OCI-LY7 (cell line): Measurements from ENCODE around the gene LTBP4. TPM values are rescaled to one million over a fixed set of nuclear protein-coding genes. Genes with fewer than 3 reads are reported as not detected.

Experiments
- BruUV-seq: library from RNA; stranded (reverse); fragments of 400-500 nt; replicated peaks from 2 replicates; lab custom pipeline; 2021; lab: Mats Ljungman, UMichigan
- CTCF ChIA-PET: fragments of 300-600 bp; sonication (Branson Sonifier 250); formaldehyde crosslinking; loops from one replicate; lab custom pipeline; 2022; ENCODE audit warnings: antibody characterized with exemption; ENCODE audit not compliant: unreplicated experiment; lab: Charles Lee
- POLR2A ChIA-PET: fragments of 300-600 bp; sonication (Branson Sonifier 250); formaldehyde crosslinking; loops from one replicate; lab custom pipeline; 2022; ENCODE audit warnings: antibody characterized with exemption; lab: Charles Lee
- DNase-seq: peaks from one replicate; pipeline ENCODE4 v3.0.0-alpha.2; 2015; ENCODE audit warnings: low spot score
- H2AFZ ChIP-seq: fragments of 200-600 bp; sonication (generic), shearing (Covaris generic); 2 replicates; pipeline ENCODE4 v1.6.1; 2014; ENCODE audit warnings: mild to moderate bottlenecking, antibody characterized with exemption, low read length, moderate library complexity
- H3K27ac ChIP-seq: fragments of 200-600 bp; sonication (generic); 2 replicates; pipeline ENCODE4 v1.5.1; 2014; ENCODE audit warnings: mixed run types, low read depth, mild to moderate bottlenecking, moderate library complexity, low read length, inconsistent platforms; ENCODE audit not compliant: poor library complexity, severe bottlenecking
- H3K36me3 ChIP-seq: fragments of 200-600 bp; sonication (generic); 2 replicates; pipeline ENCODE4 v1.6.1; 2014; ENCODE audit warnings: mild to moderate bottlenecking, antibody characterized with exemption, low read length, moderate library complexity, mixed read lengths; ENCODE audit not compliant: insufficient read depth
- H3K4me1 ChIP-seq: fragments of 200-600 bp; sonication (generic); 2 replicates; pipeline ENCODE4 v1.5.1; 2014; ENCODE audit warnings: mild to moderate bottlenecking, low read length; ENCODE audit not compliant: insufficient read depth, poor library complexity, severe bottlenecking
- H3K4me2 ChIP-seq: fragments of 200-600 bp; sonication (generic); 2 replicates; pipeline ENCODE4 v1.6.1; 2014; ENCODE audit warnings: mild to moderate bottlenecking, low read length
- H3K4me3 ChIP-seq: fragments of 200-600 bp; sonication (generic); 2 replicates; pipeline ENCODE4 v1.5.1; 2014; ENCODE audit warnings: mild to moderate bottlenecking, low read depth, low read length; ENCODE audit not compliant: poor library complexity, severe bottlenecking
- H3K79me2 ChIP-seq: fragments of 200-600 bp; sonication (generic); 2 replicates; pipeline ENCODE4 v1.6.1; 2016; ENCODE audit warnings: low read depth, mild to moderate bottlenecking, low read length, moderate library complexity, mixed read lengths; ENCODE audit not compliant: insufficient read depth
- H3K9me2 ChIP-seq: fragments of 200-600 bp; sonication (generic); 2 replicates; pipeline ENCODE4 v1.6.1; 2016; ENCODE audit warnings: mild to moderate bottlenecking, low read length, mixed read lengths; ENCODE audit not compliant: insufficient read depth
- H3K9me3 ChIP-seq: fragments of 200-600 bp; sonication (generic); 2 replicates; pipeline ENCODE4 v1.6.1; 2014; ENCODE audit warnings: mild to moderate bottlenecking, mixed run types, low read length, mixed read lengths
- H4K20me1 ChIP-seq: fragments of 200-600 bp; sonication (generic); 2 replicates; pipeline ENCODE4 v1.6.1; 2014; ENCODE audit warnings: mild to moderate bottlenecking, antibody characterized with exemption, low read length, moderate library complexity, mixed read lengths; ENCODE audit not compliant: insufficient read depth
- EZH2phosphoT487 ChIP-seq: fragments of 200-600 bp; sonication (generic); IDR thresholded peaks from 2 replicates; pipeline ENCODE4 v1.6.1; 2018; ENCODE audit warnings: low read depth, borderline replicate concordance, mild to moderate bottlenecking, mixed run types, antibody characterized with exemption, low read length, moderate library complexity, mixed read lengths
- intact Hi-C: fragments of 100-400 bp; cut with micrococcal nuclease; formaldehyde crosslinking; loops from one replicate; pipeline ENCODE4 v1.10.0; 2022; ENCODE audit not compliant: unreplicated experiment
- total RNA-seq, 2 experiments: library from RNA; depleted of rRNA in 1 of 2; stranded (reverse); fragments of >200 nt in 1 of 2; shearing (Covaris generic) in 1 of 2; gene quantifications; 2 replicates each; pipeline ENCODE4 v1.2.3, GENCODE V29; 2014 to 2022
- TF ChIP-seq, protein P1 (sequence below): fragments of 200-600 bp; sonication (generic); conservative IDR thresholded peaks from 2 replicates; pipeline ENCODE4 v1.5.1; 2014; ENCODE audit warnings: mild to moderate bottlenecking, antibody characterized with exemption, low read length, moderate library complexity, mixed read lengths

Gene LTBP4
- total RNA-seq, 2 experiments from 2014 or later, result 44.5 to 108 TPM

DNA sequence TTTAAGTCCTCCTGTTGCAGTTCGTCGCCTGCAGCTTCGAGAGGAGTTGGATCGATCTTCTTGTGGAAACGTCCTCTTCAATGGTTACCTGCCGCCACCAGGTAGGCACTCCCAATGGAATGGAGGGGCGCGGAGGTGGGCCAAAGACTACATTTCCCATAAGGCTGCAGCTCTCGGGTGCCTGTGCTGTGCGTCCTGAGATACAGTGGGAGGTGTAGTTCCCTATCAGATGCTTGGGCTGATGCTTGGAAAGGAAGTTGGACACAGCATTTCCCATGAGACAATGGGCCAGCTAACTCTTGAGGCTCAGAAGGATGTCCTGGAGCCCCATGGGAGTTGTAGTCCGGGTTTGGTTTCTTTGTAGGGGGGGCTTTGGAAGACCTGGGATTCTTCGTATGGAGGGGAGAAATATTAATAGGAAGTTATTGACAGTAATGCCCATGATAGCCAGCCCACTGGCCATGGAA, 22.7 kb upstream of the LTBP4 start:
- Histone ChIP-seq H3K4me1 (peaks cover 19% of the 10 kb centered on the region), H4K20me1 (no peaks in the 10 kb centered on the region), H3K36me3 (peaks cover 25% of the 10 kb centered on the region), H3K79me2 (peaks cover 4% of the 10 kb centered on the region; the same call in 1 of the 2 replicates), H3K9me2 (no peaks in the 10 kb centered on the region), H3K4me3 (no peak overlapping the region), H3K9me3 (no peaks in the 10 kb centered on the region), H3K4me2 (peak overlapping the region; percentile 82; the same call in 1 of the 2 replicates), H2AFZ (no peak overlapping the region), H3K27ac (no peak overlapping the region)
- peak; percentile 34 for DNase-seq
- BruUV-seq, result no TSS peak
- ChIA-PET POLR2A (no interaction called here), CTCF (interaction anchor here (0.5 kb wide), 1 partner anchor 8 kb away, joined by 3 read pairs; no protein-coding TSS in a partner anchor)
- intact Hi-C loops, result no loop called here
- no peak for TF ChIP-seq EZH2phosphoT487
- TF ChIP-seq, protein P1, sequence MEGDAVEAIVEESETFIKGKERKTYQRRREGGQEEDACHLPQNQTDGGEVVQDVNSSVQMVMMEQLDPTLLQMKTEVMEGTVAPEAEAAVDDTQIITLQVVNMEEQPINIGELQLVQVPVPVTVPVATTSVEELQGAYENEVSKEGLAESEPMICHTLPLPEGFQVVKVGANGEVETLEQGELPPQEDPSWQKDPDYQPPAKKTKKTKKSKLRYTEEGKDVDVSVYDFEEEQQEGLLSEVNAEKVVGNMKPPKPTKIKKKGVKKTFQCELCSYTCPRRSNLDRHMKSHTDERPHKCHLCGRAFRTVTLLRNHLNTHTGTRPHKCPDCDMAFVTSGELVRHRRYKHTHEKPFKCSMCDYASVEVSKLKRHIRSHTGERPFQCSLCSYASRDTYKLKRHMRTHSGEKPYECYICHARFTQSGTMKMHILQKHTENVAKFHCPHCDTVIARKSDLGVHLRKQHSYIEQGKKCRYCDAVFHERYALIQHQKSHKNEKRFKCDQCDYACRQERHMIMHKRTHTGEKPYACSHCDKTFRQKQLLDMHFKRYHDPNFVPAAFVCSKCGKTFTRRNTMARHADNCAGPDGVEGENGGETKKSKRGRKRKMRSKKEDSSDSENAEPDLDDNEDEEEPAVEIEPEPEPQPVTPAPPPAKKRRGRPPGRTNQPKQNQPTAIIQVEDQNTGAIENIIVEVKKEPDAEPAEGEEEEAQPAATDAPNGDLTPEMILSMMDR, result no peak

DNA sequence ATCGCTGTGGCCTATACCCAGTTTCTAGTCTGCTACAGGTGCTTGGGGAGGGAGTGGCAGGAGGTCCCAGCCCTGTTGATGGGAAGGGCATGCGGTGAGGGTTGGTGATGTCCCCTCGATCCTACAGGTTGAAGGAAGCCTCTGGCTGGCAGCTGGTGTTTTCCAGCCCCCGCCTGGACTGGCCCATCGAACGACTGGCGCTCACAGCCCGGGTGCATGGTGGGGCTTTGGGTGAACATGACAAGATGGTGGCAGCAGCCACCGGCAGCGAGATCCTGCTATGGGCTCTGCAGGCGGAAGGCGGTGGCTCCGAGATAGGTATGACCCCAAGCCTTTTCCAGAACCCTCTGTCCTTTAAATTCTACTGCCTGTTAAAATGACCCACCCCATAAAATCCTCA, 20.6 kb upstream of the LTBP4 start:
- ChIA-PET POLR2A (no interaction called here), CTCF (no interaction called here)
- H3K9me2 ChIP-seq, result no peaks in the 10 kb centered on the region
- intact Hi-C loops, result no loop called here
- H3K4me1 ChIP-seq, result peaks cover 19% of the 10 kb centered on the region
- H4K20me1 ChIP-seq, result no peaks in the 10 kb centered on the region
- no peak overlapping the region for H3K4me3 ChIP-seq
- BruUV-seq, result no TSS peak
- no peak overlapping the region for H3K4me2 ChIP-seq
- H3K79me2 ChIP-seq, result peaks cover 4% of the 10 kb centered on the region; the same call in 1 of the 2 replicates
- H3K27ac ChIP-seq, result no peak overlapping the region
- no peak for DNase-seq
- no peak overlapping the region for H2AFZ ChIP-seq
- peaks cover 25% of the 10 kb centered on the region for H3K36me3 ChIP-seq
- TF ChIP-seq, protein P1, result no peak
- no peak for TF ChIP-seq EZH2phosphoT487
- H3K9me3 ChIP-seq, result no peaks in the 10 kb centered on the region

DNA sequence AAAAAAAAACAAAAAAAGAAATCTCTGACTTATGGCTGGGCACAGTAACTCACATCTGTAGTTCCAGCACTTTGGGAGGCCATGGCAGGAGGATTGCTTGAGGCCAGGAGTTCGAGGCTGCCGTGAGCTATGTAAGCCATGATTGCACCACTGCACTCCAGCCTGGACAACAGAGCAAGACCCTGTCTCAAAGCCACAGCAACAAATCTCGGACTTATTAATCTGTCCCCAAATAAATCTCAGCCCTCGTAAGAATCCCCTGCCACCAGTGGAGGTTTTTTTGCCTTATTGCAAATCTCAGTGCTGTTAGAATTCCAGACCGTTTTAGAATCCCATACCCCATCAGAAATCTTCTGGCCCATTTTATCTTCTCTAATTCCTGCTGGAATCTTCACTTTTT, 19.6 kb upstream of the LTBP4 start:
- ChIA-PET CTCF (no interaction called here), POLR2A (no interaction called here)
- no peak overlapping the region for H3K4me3 ChIP-seq
- H3K4me1 ChIP-seq, result peaks cover 14% of the 10 kb centered on the region
- H3K9me2 ChIP-seq, result no peaks in the 10 kb centered on the region
- BruUV-seq, result no TSS peak
- H2AFZ ChIP-seq, result no peak overlapping the region
- TF ChIP-seq EZH2phosphoT487, result no peak
- peaks cover 4% of the 10 kb centered on the region; the same call in 1 of the 2 replicates for H3K79me2 ChIP-seq
- H3K27ac ChIP-seq, result no peak overlapping the region
- no peaks in the 10 kb centered on the region for H3K9me3 ChIP-seq
- no peaks in the 10 kb centered on the region for H4K20me1 ChIP-seq
- DNase-seq, result no peak
- intact Hi-C loops, result no loop called here
- H3K36me3 ChIP-seq, result peaks cover 27% of the 10 kb centered on the region
- no peak overlapping the region for H3K4me2 ChIP-seq
